ENCODE data around the gene LARP4B. TPM values are rescaled to one million over a fixed set of nuclear protein-coding genes. Genes with fewer than 3 reads are reported as not detected.

The LARP4B gene
- total and polyA plus RNA-seq, 2 donors (not counting 3 experiments of a cell fraction or from before 2014, with no cell fraction given), result 27.4 to 101 TPM

DNA sequence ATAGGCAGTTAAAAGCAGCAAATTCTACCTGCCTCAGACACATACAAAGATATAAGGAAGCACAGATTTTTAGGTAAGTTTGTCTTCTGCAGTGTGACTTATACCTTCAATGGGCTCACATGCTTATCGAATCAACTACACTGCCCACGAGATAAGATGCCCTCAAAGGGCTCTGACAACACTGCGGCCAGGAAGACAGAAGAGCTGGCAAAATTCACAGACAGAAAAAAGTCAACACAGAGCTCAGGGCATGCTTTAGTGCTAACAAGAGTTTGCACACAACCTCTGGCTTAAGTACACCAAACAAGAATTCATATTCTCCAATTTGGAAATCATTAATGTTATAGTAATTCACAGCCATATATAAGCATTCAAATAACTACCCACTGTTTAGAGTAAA is 62.3 kb downstream of the LARP4B start:
- DNase-seq (ENCODE audit: low read depth, low spot score) (no peak), FAIRE-seq (no peak)
- H3K4me1 ChIP-seq (ENCODE audit: control insufficient read depth, extremely low read depth, insufficient read depth, low read length), result no peaks in the 10 kb centered on the region
- peaks cover 0 to 24% of the 10 kb centered on the region in 2 experiments for H3K36me3 ChIP-seq (ENCODE audit: control insufficient read depth in 2 of 2, extremely low read depth in 1 of 2, insufficient read depth in 2 of 2, low read length in 2 of 2)
- no peak overlapping the region for H3K27ac ChIP-seq (ENCODE audit: insufficient read depth, low read depth, low read length)
- dilution Hi-C loops (cut with MboI; ENCODE audit: extremely low pct_ligation_motif_present, low sequenced_read_pairs) (no loop called here), intact Hi-C loops (cut with micrococcal nuclease) (no loop called here)
- H3K4me3 ChIP-seq (replicated peaks in 1 of 3; ENCODE audit: insufficient read depth in 1 of 3, low read depth in 1 of 3, low read length in 3 of 3), result no peak overlapping the region
- CTCF ChIA-PET, result no interaction called here
- POLR2A ChIA-PET, result no interaction called here
- no peaks in the 10 kb centered on the region for H3K9me1 ChIP-seq (replicated peaks; ENCODE audit: control insufficient read depth, extremely low read depth, insufficient read depth, low read length)
- TF ChIP-seq EZH2 (IDR thresholded peaks at IDR 0.05; ENCODE audit: borderline replicate concordance, low read depth, low read length, severe bottlenecking), result no peak
- no peak for TF ChIP-seq MAX (IDR thresholded peaks at IDR 0.05; ENCODE audit: insufficient read depth, insufficient read length)
- no peak for TF ChIP-seq FOS (IDR thresholded peaks at IDR 0.05; ENCODE audit: borderline replicate concordance, insufficient read depth, low read length)
- no peak for TF ChIP-seq POLR2AphosphoS5 (IDR thresholded peaks at IDR 0.05; ENCODE audit: insufficient read depth, low read depth, low read length)
- TF ChIP-seq GATA2 (IDR thresholded peaks at IDR 0.05; ENCODE audit: insufficient read depth, insufficient read length, low read depth, low read length), result no peak
- no peak for TF ChIP-seq CTCF (IDR thresholded peaks at IDR 0.05; ENCODE audit: extremely low read depth in 1 of 2, insufficient read depth in 1 of 2, low read depth in 1 of 2, low read length in 2 of 2)
- TF ChIP-seq MYC (IDR thresholded peaks at IDR 0.05; ENCODE audit: low read depth, low read length), result no peak
- TF ChIP-seq POLR2A (IDR thresholded peaks at IDR 0.05; ENCODE audit: low read depth, low read length), result no peak
- TF ChIP-seq JUN (IDR thresholded peaks at IDR 0.05; ENCODE audit: borderline replicate concordance, insufficient read depth, insufficient read length, low read depth), result no peak
- no peak overlapping the region for H3K4me2 ChIP-seq (ENCODE audit: insufficient read depth, low read length)
- H2AFZ ChIP-seq (ENCODE audit: low read depth, low read length), result no peak overlapping the region
- H3K27me3 ChIP-seq (ENCODE audit: control insufficient read depth in 2 of 2, insufficient read depth in 2 of 2, low read length in 2 of 2), result no peaks in the 10 kb centered on the region
- no peak overlapping the region for H3K9ac ChIP-seq (replicated peaks; ENCODE audit: extremely low read depth, insufficient read depth, low read length)
- H3K79me2 ChIP-seq (ENCODE audit: control insufficient read depth, insufficient read depth, low read length), result peaks cover 61% of the 10 kb centered on the region
- BruUV-seq (replicated peaks), result no TSS peak
- no peaks in the 10 kb centered on the region for H3K9me3 ChIP-seq (replicated peaks; ENCODE audit: control insufficient read depth, insufficient read depth, low read length)
- H4K20me1 ChIP-seq (replicated peaks; ENCODE audit: control insufficient read depth, extremely low read depth, insufficient read depth, low read length), result no peaks in the 10 kb centered on the region

All from endothelial cell of umbilical vein (primary cell).